Effector CD8-positive, alpha-beta T cell (primary cell): ENCODE measurements around the gene RCN1.

ENCODE experiments used
- DNase-seq: peaks from one replicate; lab custom pipeline; 2025; lab: John Stamatoyannopoulos, UW

RCN1 gene

GRCh38 chr11:32153747-32154146, 62.9 kb downstream of the RCN1 start:
- DNase-seq: no peak

GRCh38 chr11:32154275-32154674, 63.4 kb downstream of the RCN1 start:
- no peak for DNase-seq
